Activated T-cell treated with anti-CD3 and anti-CD28 coated beads for 1 hour (primary cell): ENCODE measurements around the gene SCPEP1.
A peak's percentile ranks its signal among the peaks of the same experiment; 100 is the strongest.

Experiments
- DNase-seq: peaks from one replicate; pipeline ENCODE4 v3.0.0-alpha.2; 2020; ENCODE audit warnings: low read depth

The SCPEP1 gene

DNA sequence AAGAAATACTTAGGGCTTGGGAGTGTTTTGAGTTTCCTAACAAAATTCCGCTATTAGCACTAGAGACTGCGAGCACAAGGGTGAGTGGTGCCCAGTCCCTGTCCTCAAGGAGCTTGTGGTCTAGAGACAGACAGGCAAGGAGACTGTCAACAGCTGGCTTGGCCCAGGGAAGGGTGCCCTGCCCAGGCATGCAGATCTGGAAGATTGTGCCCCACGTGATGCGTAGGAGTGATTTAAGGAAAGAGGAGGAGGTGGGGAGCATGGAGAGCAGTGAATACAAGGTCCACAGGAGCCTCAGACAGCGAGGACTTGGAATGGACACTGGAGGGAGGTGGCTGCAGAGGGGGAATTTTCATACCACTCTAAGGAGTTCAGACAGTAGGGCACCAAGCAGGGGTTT is 25.0 kb downstream of the SCPEP1 start:
- DNase-seq: no peak

DNA sequence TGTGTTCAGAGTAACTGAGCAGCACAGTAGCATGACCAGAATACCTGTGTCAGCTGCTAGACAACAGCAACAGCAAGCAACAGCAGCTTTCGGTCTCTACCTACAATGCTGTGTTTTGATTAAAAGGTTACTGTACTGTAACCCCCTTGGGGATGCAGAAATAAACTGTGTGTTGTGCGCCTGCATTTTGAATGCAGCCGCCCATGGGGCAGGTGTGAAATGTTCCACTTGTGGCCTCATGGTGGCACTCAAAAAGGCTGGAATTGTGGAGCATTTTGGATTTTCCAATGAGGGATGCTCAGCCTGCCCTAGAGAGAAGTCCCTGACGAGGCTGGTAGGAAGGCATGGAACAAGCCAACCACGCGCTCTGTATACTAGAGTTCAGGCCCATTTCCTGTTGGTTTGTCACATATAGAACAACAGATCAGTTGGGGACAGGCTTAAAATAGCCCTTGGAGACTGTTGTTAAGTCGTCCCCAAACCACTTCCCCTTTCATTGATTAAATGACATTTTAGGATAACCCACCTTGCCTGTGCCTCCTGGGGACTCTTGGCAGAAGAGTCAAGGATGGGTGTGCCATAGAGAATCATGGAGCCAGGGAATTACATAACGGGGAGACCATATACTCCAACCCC is 27.1 kb downstream of the SCPEP1 start:
- no peak for DNase-seq

DNA sequence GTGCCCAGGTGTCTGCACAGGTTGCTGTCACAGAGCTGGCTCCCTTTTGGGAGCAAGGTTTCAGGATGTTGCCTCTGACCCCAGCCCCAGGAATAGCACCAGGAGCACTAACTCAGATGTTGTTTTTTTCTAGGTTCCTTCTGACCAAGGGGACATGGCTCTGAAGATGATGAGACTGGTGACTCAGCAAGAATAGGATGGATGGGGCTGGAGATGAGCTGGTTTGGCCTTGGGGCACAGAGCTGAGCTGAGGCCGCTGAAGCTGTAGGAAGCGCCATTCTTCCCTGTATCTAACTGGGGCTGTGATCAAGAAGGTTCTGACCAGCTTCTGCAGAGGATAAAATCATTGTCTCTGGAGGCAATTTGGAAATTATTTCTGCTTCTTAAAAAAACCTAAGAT is 28.1 kb downstream of the SCPEP1 start:
- DNase-seq: no peak

DNA sequence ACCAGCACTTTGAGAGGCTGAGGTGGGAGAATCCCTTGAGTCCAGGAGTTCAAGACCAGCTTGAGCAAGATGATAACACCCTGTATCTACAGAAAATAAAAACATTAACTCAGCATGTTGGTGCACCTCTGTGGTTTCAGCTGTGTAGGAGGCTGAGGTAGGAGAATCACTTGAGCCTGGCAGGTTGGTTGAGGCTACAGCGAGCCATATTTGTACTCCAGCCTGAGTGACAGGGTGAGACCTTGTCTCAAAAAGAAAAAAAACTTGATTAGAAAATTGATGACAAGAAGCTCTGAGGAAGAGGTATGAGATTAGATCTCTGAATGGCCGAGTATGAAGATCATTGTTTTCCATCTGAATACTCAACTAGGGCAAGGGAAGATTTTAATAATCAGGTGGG is 31.0 kb downstream of the SCPEP1 start:
- no peak for DNase-seq

DNA sequence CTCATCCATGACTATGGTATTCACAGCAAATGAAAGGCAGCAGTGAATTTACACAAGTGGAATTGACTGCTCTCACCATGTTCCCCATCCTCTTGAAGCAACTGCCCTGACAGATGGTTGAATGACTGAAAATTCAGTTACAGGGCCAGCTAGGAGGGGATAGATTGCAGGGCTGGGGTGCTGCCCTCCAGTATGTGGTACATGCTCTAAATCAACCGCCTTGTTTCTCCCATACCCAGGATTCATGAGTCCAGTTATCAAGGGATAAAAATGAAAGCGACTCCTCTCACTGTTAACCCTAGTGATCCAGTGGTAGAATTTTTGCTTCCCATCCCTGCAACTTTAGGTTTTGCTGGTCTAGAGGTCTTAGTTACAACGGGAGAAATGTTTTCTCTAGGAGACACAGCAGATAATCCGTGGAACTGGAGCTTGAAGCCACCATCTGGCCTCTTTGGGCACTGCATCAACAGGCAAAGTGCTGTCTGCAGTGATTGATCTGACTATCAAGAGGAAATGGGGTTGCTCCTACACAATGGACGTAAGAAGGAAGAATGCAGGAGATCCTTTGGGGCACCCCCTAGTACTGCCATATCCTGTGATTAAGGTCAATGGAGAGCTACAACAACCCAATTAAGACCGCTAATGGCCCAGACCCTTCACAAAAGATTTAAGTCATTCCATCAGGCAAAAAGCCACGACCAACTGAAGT is 32.0 kb downstream of the SCPEP1 start:
- DNase-seq: peak; percentile 36

DNA sequence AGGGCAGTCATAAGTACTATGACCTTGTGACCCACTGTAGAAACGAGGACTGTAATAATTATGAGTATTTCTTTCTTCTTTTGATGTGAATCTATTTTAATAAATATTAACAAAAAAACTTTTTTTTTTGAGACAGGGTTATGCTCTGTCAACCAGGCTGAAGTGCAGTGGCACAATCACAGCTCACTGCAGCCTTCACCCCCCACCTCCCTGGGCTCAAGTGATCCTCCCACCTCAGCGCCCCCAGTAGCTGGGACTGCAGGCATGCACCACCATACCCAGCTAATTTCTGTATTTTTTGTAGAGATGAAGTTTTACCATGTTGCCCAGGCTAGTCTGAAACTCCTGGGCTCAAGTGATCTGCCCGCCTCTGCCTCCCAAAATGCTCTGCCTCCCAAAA is 32.6 kb downstream of the SCPEP1 start:
- no peak for DNase-seq

DNA sequence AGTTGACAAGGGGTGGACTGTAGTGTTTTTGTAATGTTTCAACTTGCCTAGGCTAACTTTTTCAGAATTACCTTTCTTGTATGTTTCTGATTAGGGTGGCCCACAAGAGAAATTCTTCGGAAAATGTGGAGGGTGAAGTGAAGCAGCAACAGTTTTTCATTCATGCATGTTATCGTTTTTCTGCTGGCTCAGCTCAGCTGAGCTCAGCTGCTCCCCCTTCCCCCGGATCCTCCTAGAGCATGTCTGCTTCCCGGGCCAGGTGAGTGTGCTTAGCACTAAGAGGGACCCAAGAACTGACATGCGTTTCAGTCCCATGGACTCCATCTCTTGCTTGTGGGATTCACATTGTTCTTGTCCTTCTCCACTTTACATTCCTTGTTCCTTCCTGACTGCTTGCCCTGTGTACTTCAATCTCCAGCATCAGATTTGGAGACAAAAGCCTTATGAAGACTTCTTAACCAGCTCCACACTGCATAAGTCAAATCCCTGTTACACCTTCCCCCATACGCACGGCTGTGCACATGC is 33.6 kb downstream of the SCPEP1 start:
- no peak for DNase-seq

DNA sequence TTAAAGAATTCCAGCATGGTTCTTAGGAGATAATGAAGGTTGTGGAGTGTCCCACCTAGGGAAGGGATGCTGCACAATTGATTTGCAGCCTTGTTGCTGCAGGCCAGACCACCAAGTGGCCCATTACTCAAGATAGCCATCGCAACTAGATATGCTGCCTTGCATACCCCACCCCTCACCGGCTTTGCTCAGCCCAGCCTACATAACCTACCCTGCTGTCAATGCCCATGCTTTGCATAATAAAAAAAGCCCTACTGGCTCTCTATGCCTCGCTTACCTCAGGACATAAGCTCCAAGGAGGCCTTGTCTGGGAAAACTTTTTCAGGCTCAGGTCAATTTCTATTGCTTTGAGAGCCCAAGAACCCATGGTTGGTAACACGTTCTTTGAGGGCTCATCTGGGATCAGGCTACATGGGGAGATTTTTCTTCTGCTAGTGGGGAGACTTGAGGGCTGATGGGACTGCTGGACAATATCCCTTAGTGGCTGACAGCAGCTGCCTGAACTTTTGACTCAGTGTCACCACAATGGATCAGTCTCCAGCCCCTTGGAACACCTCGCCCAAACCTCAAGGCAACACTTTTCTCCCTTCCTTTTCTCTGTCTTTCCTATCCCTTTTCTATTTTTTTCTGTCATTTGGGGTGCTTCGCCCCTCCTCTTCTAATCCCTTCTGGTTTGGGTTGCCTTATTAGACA is 38.3 kb downstream of the SCPEP1 start:
- DNase-seq: no peak

DNA sequence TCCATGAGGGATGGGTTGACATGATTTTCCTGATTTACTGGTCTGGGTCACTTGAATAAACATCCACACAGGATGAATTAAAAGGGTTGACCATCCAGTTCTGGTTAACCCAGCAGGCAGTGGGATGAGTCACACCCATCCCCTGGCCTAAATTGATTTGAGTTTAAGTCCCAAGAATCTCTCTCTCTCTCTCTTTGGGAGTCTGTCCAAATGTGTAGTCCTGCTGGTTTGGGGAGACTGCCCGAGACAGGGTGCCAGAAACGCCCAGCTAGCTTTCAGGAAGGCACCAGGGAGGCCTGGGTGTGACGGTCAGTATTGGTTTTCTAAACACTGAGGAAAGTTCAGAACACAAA is 38.8 kb downstream of the SCPEP1 start:
- DNase-seq: no peak

DNA sequence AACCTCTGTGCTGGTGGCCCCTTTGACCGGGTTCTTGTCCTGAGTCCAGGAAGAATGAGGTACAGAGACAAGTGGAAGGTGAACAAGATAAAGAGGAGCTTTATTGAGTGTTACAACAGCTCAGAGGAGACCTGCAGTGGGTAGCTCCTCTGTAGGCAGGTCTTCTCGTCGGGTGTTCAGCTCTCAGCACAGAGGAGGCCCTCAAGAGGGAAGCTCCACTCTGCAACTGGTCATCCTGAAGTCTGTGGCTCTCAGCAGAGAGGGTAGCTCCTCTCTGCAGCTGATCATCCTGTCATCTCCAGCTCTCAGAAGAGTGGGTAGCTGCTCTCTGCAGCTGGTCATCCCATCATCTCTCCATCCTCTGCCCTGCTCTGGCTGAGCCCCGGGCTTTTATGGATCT is 39.7 kb downstream of the SCPEP1 start:
- no peak for DNase-seq

DNA sequence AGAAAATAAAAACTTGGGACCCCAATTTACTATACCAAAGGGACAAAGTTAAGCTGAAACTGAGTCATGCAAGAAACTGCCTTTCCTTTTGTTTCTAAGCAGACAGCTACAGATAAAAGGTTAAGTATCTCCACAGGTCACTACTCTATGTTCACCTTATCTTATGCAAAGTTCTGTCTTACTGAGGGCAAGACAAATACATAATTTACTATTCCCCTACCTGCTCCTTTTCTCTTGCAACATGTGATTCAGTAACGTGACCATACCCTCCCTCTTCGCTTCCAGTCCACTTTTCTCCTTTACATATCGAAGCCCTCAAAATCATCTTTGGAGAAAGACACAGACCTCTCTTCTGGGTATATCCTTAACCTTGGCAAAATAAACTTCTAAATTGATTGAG is 42.3 kb downstream of the SCPEP1 start:
- DNase-seq: no peak

DNA sequence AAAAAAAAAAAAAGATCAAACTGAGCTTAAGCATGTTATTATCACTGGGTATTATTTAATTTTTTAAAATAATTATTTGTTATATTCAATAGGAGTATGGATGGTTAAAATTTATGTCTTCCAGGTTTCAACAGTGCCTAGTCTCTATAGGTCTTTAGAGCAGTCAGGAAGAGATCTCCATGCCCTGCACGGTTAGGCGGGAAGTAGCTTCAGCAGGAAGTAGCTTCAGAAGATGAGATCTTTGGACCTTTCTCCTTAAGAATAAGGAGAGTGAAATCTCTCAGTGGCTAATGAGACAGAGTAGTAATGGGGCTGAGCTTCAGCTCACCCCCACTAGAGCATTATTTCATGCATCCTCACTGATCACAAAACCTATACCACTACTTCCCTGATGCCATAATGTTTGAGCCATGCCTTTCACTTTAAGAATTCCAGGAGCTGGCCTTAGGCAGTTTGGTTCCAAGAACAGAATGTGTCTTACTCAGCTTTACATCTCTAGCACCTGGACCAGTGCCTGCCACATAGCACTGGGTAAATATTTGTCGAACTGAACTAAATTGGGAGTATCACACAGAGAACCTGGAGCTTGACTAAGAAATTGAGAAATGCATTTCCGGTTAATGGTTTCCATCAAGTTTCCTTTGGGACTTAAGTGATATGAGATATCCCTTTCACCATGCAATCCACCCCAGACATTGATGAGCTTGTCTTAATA is 43.5 kb downstream of the SCPEP1 start:
- DNase-seq: no peak

DNA sequence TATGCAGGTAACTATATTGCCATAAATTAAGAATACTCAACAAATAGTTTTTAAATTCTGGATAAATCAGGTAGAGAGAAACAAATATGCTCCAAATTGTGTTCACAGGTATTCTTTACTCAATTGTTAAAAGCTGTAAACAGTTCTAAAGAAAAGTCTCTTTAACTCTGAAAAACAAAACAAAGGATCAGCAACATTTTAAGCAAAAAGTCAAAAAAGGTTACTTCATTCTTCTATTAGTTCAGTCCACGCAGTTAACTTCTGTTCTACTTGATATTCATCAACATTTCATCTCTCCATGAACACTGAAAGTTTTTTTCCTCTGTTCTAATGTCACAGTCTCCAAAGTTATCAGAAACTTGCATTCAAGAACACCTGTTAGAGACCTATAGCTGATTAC is 47.9 kb downstream of the SCPEP1 start:
- no peak for DNase-seq

DNA sequence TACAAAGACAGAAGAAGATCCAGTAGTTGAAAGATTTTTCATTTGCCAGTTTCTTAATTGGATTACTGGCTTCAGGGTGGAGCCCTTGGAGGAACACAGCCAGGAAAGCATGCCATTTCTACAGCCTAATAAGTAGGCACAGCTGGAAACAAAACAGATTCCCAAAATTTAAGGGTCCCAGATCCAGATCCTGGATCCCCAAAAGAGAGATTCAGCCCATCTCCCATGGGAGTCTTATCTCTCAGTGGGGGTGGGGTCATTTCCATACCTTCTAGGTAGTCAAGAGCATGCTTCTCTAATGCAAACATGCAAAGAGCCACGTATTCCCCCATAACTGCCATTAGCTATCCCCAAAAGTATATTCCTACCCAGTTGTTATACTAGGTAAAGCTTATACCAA is 49.9 kb downstream of the SCPEP1 start:
- DNase-seq: no peak

DNA sequence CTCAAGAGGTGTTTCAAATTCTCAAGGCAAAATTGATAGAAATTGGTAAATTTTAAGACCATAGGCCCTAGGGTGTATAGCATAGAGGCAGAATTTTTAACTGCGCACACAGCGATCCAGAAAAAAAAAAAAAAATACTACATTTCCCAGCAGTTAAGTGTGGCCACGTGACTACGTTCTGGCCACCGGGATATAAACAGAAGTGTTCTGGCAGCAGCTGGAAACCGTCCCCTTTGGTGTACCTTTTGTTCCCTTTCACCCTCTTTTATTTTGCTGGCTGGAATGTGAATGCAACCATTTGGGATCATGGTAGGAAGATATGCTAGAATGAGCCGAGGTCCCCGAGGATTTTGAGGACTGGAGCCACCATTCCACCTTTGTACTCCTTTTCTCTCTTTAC is 54.4 kb downstream of the SCPEP1 start:
- no peak for DNase-seq

DNA sequence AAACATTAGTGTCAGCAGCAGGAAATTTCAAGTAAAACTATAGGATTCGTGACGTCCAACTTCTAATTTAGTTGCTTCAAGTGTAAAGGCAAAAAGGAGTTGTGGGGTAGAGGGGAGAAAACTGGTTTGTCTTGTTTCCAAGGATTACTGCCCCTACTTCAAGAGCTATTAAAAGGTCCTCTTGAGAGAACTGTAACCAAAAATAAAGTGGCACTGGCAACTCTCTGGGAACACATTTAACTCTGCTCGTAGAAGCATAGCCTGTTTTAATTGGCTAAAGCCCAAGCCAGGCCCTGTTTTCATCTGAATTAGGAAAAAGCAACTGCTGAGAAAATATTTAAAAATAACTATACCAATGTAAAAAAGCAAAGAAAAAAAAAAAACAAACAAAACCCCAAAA is 55.4 kb downstream of the SCPEP1 start:
- no peak for DNase-seq

DNA sequence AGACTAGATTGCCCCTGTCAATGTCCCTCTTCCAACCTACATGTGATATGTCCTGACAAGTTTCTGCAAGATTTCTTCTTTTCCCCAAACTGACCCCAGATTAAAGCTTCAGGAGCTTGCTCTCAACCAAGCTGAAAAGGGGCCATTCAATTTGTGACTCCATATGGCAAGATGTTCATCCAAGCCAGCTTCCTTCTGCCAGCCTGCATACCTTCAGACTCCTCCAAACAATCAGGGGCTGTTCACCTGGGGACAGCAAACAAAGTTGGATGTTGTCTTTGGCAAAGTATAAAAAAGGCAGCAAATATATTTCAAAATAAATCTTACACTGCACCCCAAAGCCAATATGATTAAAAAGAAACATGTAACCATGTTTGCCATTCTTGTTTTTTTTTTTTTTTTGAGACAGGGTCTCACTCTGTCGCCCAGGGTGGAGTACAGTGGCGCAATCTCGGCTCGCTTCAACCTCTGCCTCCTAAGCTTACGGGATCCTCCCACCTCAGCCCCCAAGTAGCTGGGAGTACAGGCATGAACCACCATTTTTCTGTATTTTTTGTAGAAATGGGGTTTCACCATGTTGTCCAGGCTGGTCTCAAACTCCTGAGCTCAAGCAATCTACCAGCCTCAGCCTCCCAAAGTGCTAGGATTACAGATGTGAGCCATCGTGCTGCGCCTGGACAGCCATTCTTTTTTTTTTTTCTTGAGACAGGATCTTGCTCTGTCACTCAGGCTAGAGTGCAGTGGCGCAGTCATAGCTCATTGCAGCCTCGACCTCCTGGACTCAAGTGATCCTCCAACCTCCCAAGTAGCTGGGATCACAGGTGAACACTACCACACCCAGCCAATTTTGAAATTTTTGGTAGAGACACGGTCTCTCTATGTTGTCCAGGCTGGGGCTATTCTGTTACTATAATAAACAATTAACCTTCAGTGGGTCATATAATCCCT is 57.1 kb downstream of the SCPEP1 start:
- DNase-seq: no peak

DNA sequence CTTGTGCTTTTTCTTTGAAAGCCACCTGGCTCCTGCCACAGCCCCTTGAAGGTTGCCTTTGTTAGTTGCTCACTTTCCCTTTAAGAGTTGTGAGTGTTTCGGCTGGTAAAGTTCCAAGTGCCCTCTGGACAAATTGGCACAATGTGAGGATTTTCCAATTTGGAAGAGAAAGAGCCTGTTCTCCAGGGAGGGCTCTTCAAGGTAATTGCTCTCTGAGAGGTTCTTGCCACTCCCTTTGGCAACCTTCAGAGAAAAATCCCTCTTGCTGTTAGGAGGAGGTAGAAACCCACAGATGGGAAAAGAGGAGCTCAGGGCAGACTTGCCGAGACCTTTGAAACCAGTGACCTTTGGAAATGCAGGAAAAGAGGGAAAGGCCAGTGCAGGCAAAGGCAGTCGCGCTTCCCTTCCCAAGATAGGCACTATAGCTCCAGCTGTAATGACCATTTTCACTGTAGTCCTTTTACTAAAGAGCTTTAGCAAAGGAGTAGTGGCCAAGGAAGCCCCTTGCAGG is 58.1 kb downstream of the SCPEP1 start:
- DNase-seq: no peak

DNA sequence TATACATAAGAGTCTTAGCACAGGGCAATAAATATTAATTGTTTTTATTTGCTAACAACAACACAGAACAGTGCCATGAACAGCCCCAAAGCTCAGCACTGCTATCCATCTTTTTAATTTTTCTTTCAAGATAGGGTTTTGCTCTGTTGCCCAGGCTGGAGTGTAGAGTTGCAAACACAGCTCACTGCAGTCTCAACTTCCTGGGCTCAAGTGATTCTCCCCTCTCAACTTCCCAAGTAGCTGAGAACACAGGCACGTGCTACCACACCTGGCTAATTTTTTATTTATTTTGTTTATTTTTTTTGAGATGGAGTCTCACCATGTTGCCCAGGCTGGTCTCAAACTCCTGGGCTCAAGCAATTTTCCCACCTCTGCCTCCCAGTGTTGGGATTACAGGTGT is 59.5 kb downstream of the SCPEP1 start:
- DNase-seq: no peak

DNA sequence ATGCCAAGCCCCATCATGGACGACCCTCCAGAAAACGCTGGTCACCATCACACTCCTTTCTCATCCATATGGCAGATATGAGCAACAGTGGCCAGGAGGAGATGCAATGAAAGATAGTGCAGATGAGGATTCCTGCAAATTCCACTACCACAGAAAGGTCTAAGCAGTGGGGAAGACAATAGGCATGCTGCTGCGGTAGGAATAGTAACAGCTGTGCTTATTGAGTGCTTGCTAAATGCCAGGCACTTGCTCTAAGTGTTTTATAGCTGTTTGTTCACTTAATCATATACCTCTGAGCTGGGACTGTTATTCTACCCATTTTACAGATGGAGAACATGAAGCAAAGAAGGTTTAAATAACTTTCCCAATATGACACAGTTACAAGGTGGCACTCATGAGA is 60.6 kb downstream of the SCPEP1 start:
- no peak for DNase-seq

DNA sequence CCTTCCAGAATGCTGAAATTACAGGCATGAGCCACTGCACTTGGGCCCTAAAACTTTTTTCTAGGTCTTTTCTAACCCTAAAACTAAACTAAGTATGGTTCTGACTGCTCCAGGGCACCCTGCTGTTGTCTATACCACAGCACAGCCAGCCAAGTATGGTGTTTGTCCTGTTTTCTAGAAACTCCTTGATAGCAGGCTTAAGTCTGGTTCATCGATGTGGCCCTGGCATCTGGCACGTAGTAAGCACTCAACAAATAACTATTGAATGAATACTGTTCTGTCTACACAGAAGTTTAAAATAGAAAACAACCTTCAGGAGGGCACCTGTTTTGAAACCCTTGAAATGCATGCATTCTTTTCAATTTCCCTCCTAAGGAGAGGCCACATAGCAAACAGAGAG is 62.6 kb downstream of the SCPEP1 start:
- no peak for DNase-seq
